ENCODE data around the gene RAPGEF2. TPM values are rescaled to one million over a fixed set of nuclear protein-coding genes. Genes with fewer than 3 reads are reported as not detected.

The RAPGEF2 gene
- total and polyA plus RNA-seq, 10 donors = 4.4 to 115 (median 91.0) TPM

GRCh38 chr4:159282329-159282728, 179.4 kb downstream of the RAPGEF2 start:
- intact Hi-C loops (cut with DNase I; ENCODE audit: low total_unique reads) = no loop called here
- H3K4me1 ChIP-seq = peaks cover 0 to 33% (median 9%) of the 10 kb centered on the region in 6 donors
- no peaks in the 10 kb centered on the region for H3K27me3 ChIP-seq (replicated peaks in 1 of 7)
- 82 to 93% (median 91%) methylated on average over 5 of the region's 5 CpGs for WGBS, 5 donors
- no peak for DNase-seq
- no peak overlapping the region for H3K27ac ChIP-seq
- H3K36me3 ChIP-seq = peaks cover 0 to 4% (median 0%) of the 10 kb centered on the region in 6 donors
- no peaks in the 10 kb centered on the region for H3K9me3 ChIP-seq
- H3K4me3 ChIP-seq = no peak overlapping the region
- TF ChIP-seq CTCF (IDR thresholded peaks at IDR 0.05 in 8 of 11, conservative IDR thresholded peaks at IDR 0.05 in 3 of 11) = no peak
- TF ChIP-seq POLR2AphosphoS5 (IDR thresholded peaks at IDR 0.05) = no peak
- TF ChIP-seq POLR2A (IDR thresholded peaks at IDR 0.05) = no peak

- Histone ChIP-seq H3K27ac (no peak overlapping the region), H3K27me3 (replicated peaks in 1 of 7) (no peaks in the 10 kb centered on the region), H3K4me3 (no peak overlapping the region), H3K9me3 (no peaks in the 10 kb centered on the region), H3K36me3 (peaks cover 0 to 4% (median 0%) of the 10 kb centered on the region in 6 donors), H3K4me1 (peaks cover 0 to 33% (median 9%) of the 10 kb centered on the region in 6 donors)
- intact Hi-C loops (cut with DNase I; ENCODE audit: low total_unique reads) = no loop called here
- DNase-seq = no peak
- TF ChIP-seq POLR2AphosphoS5 (IDR thresholded peaks at IDR 0.05) (no peak), POLR2A (IDR thresholded peaks at IDR 0.05) (no peak), CTCF (IDR thresholded peaks at IDR 0.05 in 8 of 11, conservative IDR thresholded peaks at IDR 0.05 in 3 of 11) (no peak)
- 82 to 93% (median 88%) methylated on average over 2 of the region's 2 CpGs for WGBS, 5 donors
These were observed 180.1 kb downstream of the RAPGEF2 start for GRCh38 chr4:159282944-159283343.

- no peak for TF ChIP-seq POLR2A (IDR thresholded peaks at IDR 0.05)
- no peak for TF ChIP-seq CTCF (IDR thresholded peaks at IDR 0.05 in 8 of 11, conservative IDR thresholded peaks at IDR 0.05 in 3 of 11)
- no peak for TF ChIP-seq POLR2AphosphoS5 (IDR thresholded peaks at IDR 0.05)
- H3K4me1 ChIP-seq = peaks cover 0 to 36% (median 9%) of the 10 kb centered on the region in 6 donors
- H3K27ac ChIP-seq = peak overlapping the region in 1 of 8 donors; percentile 1
- no peak overlapping the region for H3K4me3 ChIP-seq
- peaks cover 0 to 4% (median 0%) of the 10 kb centered on the region in 6 donors for H3K36me3 ChIP-seq
- no peaks in the 10 kb centered on the region for H3K27me3 ChIP-seq (replicated peaks in 1 of 7)
- no peak for DNase-seq
- intact Hi-C loops (cut with DNase I; ENCODE audit: low total_unique reads) = no loop called here
- WGBS, 5 donors = 63 to 83% (median 64%) methylated on average over 1 of the region's 1 CpG
- H3K9me3 ChIP-seq = no peaks in the 10 kb centered on the region
These were observed 180.8 kb downstream of the RAPGEF2 start for GRCh38 chr4:159283696-159284095.

- H3K27me3 ChIP-seq (replicated peaks in 1 of 7) = no peaks in the 10 kb centered on the region
- peaks cover 0 to 4% (median 0%) of the 10 kb centered on the region in 6 donors for H3K36me3 ChIP-seq
- intact Hi-C loops (cut with DNase I; ENCODE audit: low total_unique reads) = no loop called here
- H3K27ac ChIP-seq = no peak overlapping the region
- no peaks in the 10 kb centered on the region for H3K9me3 ChIP-seq
- TF ChIP-seq POLR2A (IDR thresholded peaks at IDR 0.05) (no peak), POLR2AphosphoS5 (IDR thresholded peaks at IDR 0.05) (no peak)
- peaks cover 0 to 36% (median 7%) of the 10 kb centered on the region in 6 donors for H3K4me1 ChIP-seq
- no peak for DNase-seq
- no peak overlapping the region for H3K4me3 ChIP-seq
- WGBS, 5 donors = 84 to 95% (median 91%) methylated on average over 4 of the region's 4 CpGs
These were observed 181.2 kb downstream of the RAPGEF2 start for GRCh38 chr4:159284113-159284512.

All from spleen (tissue), 11 donors.